ENCODE results near the gene SPATA16. TPM values are rescaled to one million over a fixed set of nuclear protein-coding genes. Genes with fewer than 3 reads are reported as not detected.

SPATA16 gene
- total and polyA plus RNA-seq, 2 donors (not counting 3 experiments of a cell fraction or from before 2014, with no cell fraction given) = not detected

DNA sequence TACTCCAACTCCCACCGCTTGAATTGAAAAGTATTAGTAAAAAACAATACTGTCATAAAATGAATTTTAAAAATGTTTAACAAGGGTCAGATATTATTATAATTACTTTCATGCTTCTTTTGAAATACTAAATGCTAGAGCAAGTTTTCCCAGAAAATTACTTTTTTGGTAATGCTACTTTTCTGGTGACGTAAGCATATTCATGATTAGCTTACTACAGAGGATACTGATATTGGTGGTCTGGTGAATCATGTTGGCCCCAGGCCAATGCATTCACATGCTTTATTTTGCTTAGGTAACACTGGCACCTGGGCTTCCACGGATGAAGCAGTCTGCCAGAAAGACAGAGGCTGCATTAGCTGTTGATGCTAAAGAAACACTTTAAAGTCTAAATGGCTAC, 12.4 kb downstream of the SPATA16 start:
- intact Hi-C loops (cut with micrococcal nuclease) (no loop called here), dilution Hi-C loops (cut with MboI; ENCODE audit: extremely low pct_ligation_motif_present, low sequenced_read_pairs) (no loop called here)
- H4K20me1 ChIP-seq (replicated peaks; ENCODE audit: control insufficient read depth, extremely low read depth, insufficient read depth, low read length) = no peaks in the 10 kb centered on the region
- TF ChIP-seq POLR2A (IDR thresholded peaks at IDR 0.05; ENCODE audit: low read depth, low read length) (no peak), GATA2 (IDR thresholded peaks at IDR 0.05; ENCODE audit: insufficient read depth, insufficient read length, low read depth, low read length) (no peak), JUN (IDR thresholded peaks at IDR 0.05; ENCODE audit: borderline replicate concordance, insufficient read depth, insufficient read length, low read depth) (no peak), EZH2 (IDR thresholded peaks at IDR 0.05; ENCODE audit: borderline replicate concordance, low read depth, low read length, severe bottlenecking) (no peak), POLR2AphosphoS5 (IDR thresholded peaks at IDR 0.05; ENCODE audit: insufficient read depth, low read depth, low read length) (no peak), MYC (IDR thresholded peaks at IDR 0.05; ENCODE audit: low read depth, low read length) (no peak), FOS (IDR thresholded peaks at IDR 0.05; ENCODE audit: borderline replicate concordance, insufficient read depth, low read length) (no peak)
- TF ChIP-seq, protein P1, sequence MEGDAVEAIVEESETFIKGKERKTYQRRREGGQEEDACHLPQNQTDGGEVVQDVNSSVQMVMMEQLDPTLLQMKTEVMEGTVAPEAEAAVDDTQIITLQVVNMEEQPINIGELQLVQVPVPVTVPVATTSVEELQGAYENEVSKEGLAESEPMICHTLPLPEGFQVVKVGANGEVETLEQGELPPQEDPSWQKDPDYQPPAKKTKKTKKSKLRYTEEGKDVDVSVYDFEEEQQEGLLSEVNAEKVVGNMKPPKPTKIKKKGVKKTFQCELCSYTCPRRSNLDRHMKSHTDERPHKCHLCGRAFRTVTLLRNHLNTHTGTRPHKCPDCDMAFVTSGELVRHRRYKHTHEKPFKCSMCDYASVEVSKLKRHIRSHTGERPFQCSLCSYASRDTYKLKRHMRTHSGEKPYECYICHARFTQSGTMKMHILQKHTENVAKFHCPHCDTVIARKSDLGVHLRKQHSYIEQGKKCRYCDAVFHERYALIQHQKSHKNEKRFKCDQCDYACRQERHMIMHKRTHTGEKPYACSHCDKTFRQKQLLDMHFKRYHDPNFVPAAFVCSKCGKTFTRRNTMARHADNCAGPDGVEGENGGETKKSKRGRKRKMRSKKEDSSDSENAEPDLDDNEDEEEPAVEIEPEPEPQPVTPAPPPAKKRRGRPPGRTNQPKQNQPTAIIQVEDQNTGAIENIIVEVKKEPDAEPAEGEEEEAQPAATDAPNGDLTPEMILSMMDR (IDR thresholded peaks at IDR 0.05; ENCODE audit: extremely low read depth in 1 of 2, insufficient read depth in 1 of 2, low read depth in 1 of 2, low read length in 2 of 2) = no peak
- TF ChIP-seq, protein P2, sequence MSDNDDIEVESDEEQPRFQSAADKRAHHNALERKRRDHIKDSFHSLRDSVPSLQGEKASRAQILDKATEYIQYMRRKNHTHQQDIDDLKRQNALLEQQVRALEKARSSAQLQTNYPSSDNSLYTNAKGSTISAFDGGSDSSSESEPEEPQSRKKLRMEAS (IDR thresholded peaks at IDR 0.05; ENCODE audit: insufficient read depth, insufficient read length) = no peak
- CTCF ChIA-PET = no interaction called here
- H3K9me1 ChIP-seq (replicated peaks; ENCODE audit: control insufficient read depth, extremely low read depth, insufficient read depth, low read length) = no peaks in the 10 kb centered on the region
- BruUV-seq (replicated peaks) = no TSS peak
- H3K36me3 ChIP-seq (ENCODE audit: control insufficient read depth in 2 of 2, extremely low read depth in 1 of 2, insufficient read depth in 2 of 2, low read length in 2 of 2) = no peaks in the 10 kb centered on the region
- no peak for FAIRE-seq
- H3K27ac ChIP-seq (ENCODE audit: insufficient read depth, low read depth, low read length) = no peak overlapping the region
- H3K4me1 ChIP-seq (ENCODE audit: control insufficient read depth, extremely low read depth, insufficient read depth, low read length) = peaks cover 4% of the 10 kb centered on the region
- no peak overlapping the region for H2AFZ ChIP-seq (ENCODE audit: low read depth, low read length)
- no peak for DNase-seq (ENCODE audit: low read depth, low spot score)
- H3K79me2 ChIP-seq (ENCODE audit: control insufficient read depth, insufficient read depth, low read length) = no peaks in the 10 kb centered on the region
- POLR2A ChIA-PET = no interaction called here
- no peaks in the 10 kb centered on the region for H3K9me3 ChIP-seq (replicated peaks; ENCODE audit: control insufficient read depth, insufficient read depth, low read length)
- H3K4me2 ChIP-seq (ENCODE audit: insufficient read depth, low read length) = no peak overlapping the region
- H3K4me3 ChIP-seq (replicated peaks in 1 of 3; ENCODE audit: insufficient read depth in 1 of 3, low read depth in 1 of 3, low read length in 3 of 3) = no peak overlapping the region
- H3K27me3 ChIP-seq (ENCODE audit: control insufficient read depth in 2 of 2, insufficient read depth in 2 of 2, low read length in 2 of 2) = peaks cover 14 to 19% of the 10 kb centered on the region in 2 experiments
- no peak overlapping the region for H3K9ac ChIP-seq (replicated peaks; ENCODE audit: extremely low read depth, insufficient read depth, low read length)
